GM21825 (cell line): ENCODE data around the gene TFCP2L1.
"Not testable (repeated sequence)": the region's sequence is repeated elsewhere in the genome, so short reads cannot be mapped to it uniquely, and the experiment has no call there.

Source experiments
- ATAC-seq: cut with Tn5 transposase; IDR thresholded peaks from one replicate; pipeline ENCODE4 v1.9.1; 2021; ENCODE audit warnings: mild to moderate bottlenecking, moderate library complexity; ENCODE audit not compliant: unreplicated experiment

The TFCP2L1 gene

DNA sequence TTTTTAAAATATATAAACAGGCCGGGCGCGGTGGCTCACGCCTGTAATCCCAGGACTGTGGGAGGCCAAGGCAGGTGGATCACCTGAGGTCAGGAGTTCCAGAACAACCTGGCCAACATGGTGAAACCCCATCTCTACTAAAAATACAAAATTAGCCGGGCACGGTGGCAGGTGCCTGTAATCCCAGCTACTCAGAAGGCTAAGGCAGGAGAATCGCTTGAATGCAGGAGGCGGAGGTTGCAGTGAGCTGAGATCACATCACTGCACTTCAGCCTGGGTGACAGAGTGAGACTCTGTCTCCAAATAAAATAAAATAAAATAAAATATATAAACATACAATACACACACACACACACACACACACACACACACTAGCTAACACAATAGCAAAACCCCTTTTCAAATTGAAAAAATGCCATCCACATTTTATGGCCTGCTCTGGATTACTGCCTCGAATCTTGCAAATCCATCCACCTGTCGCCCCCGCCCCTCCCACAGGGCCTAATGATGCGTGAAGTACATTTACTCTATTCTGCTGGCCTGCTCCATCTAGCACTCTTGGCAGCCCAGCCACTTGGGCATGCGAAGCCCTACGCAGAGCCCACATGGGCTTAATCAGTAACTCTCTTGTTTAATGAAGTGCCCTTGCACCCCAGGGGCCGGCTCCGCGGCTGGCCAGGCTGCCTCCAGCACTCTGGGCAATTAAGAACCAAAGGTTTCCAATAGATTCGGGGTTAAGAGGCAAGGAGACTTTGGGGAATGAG, 57.4 kb downstream of the TFCP2L1 start:
- not testable (repeated sequence) for ATAC-seq

DNA sequence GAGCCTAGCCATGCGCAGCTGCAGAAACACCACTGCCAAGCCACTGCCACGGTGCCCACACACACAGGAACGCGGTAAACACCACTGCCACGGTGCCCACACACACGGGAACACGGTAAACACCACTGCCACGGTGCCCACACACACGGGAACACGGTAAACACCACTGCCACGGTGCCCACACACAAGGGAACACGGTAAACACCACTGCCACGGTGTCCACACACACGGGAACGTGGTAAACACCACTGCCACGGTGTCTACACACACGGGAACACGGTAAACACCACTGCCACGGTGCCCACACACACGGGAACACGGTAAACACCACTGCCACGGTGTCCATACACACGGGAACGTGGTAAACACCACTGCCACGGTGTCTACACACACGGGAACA, 59.3 kb downstream of the TFCP2L1 start:
- not testable (repeated sequence) for ATAC-seq

DNA sequence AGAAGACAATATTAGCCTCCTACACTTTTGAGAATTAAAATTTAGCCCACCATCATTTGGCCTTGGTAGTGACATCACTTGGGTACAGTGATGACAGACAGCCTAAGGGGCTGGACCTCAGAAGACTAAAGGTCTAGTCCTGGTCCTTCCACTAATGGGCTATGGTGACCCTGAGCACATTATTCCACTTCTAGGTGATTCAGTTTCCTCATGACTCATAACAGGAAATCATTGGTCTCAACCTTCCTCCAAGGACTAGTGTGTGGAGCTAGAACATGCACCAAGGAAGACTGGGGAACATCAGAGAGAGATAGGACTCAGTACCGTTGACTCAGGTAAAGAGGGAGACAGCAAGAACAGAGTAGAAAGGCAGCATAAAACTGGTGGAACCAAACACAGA, 64.0 kb downstream of the TFCP2L1 start:
- ATAC-seq, result no peak

DNA sequence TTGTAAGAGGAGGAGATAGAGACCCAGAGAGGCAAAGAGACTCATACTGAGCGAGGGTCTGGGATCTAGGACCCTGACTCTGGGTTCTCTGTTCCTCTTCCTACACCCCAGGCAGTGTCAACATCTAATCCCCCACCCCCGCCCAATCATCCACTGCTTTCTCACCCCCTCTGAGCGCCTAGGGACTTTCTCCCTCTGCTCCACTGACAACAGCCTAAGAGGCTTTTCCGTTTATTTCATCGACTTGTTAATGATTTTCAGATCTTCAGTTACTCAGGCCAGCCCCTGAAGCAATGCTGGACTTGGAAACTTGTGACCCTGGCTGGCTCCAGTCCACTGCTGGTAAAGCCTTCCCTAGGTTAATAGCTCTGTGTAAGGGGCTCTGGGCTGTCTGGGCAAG, 65.1 kb downstream of the TFCP2L1 start:
- ATAC-seq, result no peak

DNA sequence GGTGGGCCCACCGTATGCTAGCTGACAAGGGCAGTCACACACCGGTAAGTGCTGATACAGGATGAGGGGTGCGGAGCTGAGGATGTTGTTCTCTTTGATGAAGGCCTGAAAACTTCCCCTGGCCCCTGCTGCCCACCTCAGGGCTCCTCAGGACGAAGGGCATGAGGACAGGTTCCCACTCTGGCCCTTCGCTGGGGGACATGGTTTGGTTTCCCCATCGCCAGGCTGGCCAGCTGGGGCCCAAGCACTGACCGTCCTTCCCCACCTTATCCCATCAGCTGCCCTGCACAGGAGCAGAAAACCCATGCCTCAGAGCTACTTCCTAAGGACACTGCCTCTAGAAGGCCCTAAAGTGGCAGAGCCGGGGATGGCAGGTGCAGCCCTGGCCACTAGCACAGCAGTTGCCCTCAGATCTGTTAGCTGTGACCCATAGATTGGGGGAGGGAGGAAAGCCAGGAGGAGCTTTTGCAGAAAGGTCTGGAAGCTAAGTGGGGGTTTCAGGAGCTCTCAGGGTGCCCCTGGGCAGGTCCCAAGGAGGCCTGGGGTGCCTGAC, 66.5 kb downstream of the TFCP2L1 start:
- ATAC-seq, result no peak

DNA sequence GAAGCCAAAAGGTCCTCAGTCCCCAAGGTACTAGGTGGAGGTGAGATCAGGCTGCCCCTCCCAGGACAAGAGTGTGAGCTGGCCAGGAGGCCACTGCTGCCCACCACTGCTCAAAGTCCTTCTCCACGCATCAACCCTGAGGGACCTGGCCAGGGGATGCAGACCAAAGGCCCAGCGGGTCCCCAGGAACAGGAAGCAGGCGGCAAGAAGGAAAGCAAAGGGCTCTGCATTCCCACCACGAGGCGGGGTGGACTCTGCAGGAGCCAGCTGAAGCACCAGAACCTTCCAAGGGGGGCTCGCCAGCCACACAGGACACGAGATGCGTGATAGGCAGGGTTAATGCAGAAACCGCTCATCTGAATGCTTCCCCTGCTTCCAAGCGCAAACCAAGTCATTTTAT, 67.4 kb downstream of the TFCP2L1 start:
- no peak for ATAC-seq

DNA sequence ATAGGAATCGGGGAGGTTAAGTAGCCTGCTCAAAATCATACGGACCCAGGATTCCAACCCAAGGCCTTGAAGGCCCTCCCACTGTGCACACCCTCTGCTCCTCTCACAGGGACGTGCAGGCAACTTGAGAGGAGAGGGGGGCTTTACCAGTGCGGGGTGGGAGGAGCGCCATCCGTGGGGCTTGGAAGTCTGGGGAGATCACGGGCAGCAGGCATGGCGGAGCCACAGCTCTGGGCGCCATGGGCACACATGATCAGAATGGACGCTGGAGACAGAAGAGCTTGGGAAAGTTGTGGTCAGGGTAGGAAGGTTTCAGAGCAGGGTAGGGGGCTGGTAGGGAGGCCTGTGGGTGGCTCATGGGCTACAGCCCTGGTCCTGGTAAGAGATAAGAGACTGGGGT, 70.7 kb downstream of the TFCP2L1 start:
- ATAC-seq, result no peak

DNA sequence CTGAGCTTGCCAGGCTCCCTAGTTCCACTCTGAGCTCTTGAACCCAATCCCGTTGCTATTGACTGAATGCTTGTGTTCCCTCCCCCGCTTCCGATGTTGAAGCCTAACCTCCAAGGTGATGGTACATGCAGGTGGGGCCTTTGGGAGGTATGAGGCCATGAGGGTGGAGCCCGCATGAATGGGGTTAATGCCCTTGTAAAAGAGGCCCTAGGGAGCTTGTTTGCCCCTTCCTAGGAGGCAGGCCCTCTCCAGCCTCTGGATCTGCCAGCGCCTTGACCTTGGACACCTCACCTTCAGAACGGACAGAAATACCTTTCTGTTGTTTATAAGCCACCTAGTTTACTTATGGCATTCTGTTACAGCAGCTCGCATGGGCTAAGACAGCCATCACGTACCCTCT, 71.6 kb downstream of the TFCP2L1 start:
- no peak for ATAC-seq

DNA sequence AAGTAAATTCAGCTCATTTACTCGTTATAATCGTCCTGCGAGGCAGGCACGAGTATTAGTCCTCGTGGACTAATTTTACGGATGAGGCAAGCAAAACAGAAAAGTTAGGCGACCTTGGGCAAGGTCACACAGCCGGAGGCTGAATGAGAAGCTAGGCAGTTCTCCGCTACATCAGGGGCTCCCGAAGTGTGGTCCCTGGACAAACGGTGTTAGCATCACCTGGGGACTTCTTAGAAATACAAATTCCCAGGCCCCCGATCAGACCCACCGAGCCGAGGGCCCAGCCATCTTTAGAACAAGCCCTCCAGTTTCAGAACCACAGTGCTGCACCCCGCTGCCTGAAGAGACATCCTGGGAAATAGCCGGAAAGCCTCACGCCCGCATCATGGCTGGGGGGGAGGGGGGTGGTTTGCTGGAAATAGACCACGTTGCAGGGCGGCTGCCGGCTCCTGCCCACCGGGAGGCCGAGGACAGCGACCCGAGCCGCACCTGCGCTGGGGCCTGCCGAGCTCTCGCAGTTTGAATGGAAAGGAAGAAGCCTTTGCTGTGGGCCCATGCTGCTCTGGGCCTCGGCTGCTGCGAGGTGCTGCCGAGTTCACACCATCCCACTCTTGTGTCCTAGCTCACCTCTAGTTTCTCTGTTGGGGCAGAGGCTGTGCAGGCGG, 72.2 kb downstream of the TFCP2L1 start:
- ATAC-seq, result no peak

DNA sequence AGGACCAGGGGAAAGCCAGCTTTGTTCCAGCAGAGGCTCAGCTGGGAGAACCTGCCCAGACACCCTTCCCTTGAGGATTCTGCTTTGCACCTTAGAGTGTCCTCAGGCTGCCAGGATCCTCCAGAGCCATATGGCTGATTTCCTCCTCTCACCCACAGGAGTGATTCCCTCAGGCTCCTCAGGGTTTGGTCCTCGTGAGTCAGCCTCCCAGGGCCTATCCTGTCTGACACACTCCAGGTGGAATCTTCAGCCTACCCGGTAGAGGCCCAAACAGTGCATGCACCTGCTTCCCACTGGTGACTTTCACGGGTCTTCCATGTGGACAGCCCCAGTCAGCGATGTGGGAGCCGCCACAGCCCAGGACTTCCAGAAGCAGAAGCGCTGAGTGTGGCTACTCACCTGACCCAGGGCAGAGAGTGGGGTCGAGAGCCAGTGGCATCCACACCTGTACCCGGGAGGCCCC, 73.3 kb downstream of the TFCP2L1 start:
- ATAC-seq, result no peak

DNA sequence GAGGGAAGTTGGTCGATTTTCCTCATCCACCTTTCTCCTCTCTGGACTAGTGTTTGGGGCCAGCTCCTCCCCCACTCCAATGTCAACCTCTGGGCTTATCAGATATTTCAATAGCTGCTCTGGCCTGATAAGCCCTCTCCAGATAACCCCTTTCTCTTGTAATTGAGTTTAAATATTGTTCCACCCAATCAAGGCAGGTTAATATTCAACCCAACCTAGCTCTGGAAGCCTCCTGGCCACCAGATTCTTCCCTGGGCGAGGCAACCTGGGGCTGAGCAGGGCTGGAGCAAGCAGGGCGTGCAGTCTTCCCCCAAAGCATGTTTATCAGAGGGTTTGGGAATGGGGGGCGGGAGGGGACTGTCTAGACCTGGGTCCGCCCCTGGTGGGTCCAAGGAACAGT, 73.8 kb downstream of the TFCP2L1 start:
- no peak for ATAC-seq

DNA sequence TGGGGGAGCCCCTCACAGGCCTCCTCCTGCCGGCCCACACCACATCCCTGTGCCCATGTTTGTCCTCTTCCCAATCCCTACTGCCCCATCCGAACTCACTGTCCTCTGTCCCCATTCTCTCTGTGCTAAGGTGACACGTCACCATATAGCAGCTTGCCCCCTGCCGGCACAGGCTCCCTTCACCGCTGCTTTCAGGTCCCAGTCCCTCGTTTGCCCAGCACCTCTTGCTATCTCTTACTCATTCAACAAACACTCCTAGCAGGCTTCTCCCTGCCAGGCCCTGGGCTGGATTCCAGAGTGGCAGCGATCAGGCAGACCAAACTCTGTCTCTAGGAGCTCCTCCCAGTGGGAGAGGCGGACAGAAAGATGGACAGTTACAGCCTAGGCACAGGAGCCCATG, 74.3 kb downstream of the TFCP2L1 start:
- ATAC-seq, result no peak

DNA sequence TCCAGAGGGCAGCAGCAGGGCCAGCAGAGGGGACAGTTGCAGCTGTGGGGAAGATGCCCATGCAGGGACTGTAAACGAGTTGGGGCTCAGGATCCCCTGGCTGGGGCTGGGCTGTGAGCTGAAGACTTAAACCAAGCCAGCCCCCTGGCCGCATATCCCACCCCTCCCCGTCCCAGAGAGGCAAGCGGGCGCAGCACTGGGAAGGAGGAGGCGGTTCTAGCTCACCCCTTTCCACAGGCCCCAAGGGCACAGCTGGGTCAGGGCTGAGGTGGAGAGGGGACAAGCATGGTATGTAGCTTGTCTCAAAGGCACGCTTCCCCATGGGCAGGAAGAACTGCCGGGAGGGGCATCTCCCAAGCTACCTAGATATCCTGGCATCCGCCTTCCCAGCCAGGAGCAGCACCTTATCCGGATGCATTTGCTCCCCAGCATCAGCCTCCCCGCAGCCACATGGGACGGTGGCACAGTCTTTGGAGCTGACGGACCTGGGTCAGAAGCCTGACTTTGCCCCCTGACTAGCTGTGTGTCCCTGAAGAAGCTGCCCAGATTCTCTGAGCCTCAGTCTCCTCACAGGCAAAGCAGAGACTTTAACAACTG, 75.9 kb downstream of the TFCP2L1 start:
- no peak for ATAC-seq

DNA sequence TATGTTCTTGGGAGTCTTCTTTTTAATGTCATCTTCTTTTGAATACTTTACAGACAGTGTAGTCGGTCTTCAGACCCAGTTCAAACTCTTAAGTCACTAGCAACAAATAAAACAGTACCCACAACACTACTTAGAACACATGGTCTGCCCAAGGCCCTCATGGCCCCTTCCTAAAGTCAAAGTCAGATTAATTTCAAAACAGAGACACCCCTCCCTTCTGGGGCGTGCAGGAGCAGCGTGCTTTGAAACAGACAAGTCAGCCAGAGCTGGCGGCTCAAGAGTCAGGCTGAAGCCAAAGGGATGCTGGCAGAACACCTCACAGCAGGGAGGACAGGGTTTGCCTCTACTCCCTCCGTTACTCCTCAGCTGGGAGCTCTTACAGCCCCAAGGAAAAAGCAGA, 77.5 kb downstream of the TFCP2L1 start:
- no peak for ATAC-seq

DNA sequence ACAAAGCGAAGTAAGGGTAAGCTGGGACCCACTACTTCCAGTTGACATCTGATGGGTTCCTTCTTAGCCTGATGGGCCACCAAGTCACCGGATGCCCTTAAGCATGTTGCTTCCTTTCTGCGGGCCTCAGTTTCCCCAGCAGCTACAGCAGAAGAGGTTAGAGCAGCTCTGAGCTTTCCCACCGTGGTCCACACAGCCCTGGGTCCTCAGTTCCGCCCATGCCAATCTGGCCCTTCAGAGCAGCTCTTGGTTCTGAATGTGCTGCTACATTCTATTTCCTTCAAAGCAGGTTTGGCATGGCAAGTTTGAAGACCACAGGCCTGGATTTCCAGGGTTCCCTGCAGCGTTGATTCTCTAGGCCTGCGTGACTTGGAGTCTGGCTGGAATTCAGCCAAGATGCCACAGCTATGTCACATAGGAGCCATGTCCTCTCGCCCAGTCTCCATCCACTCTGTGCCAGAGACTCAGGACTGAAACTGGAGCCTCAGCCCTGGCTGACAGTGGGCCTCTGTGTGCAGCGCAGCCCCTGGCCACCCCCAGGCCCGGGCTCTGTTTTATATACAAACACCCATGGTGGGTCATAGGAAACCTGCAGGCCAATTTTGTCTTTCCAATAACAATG, 79.6 kb downstream of the TFCP2L1 start:
- no peak for ATAC-seq

DNA sequence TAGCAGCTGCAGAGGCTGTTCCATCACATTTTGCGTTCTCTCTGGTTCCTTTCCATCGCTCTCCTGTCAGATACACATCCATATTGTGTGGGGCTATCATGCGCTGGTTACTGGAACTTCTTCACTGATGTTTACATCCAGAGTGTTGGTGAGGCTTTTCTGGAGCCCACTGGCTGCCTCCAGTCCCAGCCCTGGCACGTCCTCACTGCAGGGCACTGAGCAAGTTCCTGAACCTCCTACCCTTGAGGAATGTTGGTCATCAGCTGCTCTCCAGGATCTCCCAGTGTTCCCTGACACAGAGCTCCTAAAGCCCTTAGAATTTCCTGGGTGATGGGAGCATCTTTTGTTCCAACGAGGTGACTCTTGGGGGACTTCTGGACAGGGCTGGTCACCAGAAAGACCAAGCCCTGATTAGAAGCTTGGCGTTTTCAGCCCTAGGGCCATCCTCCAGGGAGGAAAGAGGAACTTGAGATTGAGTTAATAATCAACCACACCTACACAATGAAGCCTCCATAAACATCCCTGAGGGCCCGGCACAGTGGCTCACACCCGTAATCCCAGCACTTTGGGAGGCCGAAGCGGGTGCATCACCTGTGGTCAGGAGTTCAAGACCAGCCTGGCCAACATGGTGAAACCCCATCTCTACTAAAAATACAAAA, 81.3 kb downstream of the TFCP2L1 start:
- ATAC-seq, result no peak

DNA sequence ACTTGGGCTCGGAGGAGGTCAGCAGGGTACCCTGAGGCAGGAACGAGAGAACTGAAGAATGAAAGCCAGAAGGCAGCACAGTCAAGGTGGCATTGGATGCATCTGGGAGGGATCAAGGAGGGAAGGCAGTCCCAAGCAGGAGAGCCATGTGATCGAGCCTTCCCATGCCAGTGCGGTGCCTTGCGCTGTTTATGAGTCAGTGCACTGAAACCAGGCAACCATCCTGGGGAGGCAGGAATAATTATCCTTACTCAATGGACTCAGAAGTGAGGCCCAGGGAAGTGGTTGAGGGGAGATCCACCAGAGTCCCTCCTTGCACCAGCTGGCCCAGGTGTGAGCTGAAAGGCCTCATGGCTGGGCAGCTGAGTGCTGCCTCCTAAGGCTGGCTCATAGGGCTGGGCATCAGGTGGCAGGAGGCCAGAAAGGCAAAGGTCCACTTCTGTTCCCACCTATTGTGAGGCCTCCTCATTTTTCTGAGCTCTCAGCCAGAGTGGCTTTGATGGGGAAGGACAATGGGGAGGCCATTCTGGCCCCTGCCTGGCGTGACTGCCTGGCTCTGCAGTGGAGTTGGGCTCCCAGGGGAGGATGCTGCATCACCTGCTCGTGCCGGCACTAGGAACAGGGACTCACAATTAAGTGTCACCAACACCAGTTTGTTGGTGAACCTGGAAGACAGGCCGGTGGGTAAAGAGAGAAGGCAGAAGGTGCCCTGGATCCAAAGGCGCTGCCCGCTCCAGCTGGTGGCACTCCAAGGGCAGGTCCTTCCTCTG, 82.3 kb downstream of the TFCP2L1 start:
- ATAC-seq, result no peak

DNA sequence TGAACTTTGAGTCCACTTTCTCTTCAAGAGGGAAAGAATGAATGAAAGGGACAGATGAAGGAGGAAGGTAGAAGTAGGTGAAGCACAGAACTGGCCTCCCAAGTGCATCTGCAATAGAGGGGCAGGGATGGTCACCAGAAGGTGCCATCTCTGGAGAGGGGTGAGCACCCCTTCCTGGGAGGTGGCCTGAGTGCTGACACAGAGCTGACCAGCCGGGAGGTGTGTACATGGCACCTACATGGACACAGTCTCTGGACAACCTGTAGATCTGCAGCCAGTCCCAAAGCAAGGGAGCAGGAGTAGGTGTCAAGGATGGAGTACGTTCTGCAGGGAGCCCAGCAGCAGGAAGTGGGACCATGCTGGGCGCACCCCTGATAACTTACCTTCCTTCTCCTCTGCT, 83.2 kb downstream of the TFCP2L1 start:
- ATAC-seq, result no peak

DNA sequence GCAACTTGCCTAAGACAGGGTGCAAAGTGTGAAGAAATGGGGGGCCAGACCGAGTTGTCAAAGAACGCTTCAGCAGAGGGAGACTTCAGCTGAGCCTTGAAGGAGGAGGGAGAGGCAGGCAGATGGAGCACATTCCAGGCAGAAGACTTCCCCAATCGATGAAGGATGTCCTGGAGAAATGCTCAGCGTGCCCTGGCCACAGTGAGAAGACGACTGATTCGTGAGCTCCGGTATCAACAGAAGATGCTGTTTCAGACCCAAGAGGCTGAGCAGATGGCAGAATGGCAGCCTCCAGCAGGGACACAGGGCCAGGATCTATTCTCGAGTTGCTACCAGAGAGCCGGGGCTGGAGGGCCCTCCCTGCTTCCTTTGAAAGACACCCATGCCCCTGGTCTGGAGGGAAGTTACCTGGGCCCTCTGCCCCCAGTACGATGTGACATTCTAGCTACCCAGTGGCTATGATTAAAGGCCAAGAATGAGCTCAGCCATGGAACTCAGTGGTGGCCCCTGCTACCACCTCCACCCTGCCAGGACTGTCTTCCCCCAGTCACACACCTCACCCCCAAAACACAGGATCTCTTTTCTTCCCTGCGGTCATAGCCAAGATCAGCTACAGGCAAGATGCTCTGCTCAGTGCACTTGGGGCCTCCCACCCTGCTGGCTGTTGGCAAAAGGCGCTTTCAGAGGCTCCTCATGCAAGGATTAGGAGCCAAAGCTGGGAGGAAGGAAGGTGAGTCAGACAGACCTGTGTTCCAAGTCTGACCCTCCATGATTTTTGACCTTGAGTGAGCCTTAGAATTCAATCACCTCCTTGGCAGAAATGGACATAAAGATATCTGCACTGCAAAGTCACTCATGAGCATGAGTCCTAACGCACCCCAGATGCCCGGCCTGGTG, 84.3 kb downstream of the TFCP2L1 start:
- ATAC-seq, result no peak
